NB4 (cell line): ENCODE results near the gene OR13C8.

Source experiments
- CTCF ChIP-seq: IDR thresholded peaks from one replicate; pipeline ENCODE4 v1.5.1; 2012; ENCODE audit warnings: low read depth, low read length
- POLR2A ChIP-seq: IDR thresholded peaks from 2 replicates; pipeline ENCODE4 v1.6.1; 2011; ENCODE audit warnings: mild to moderate bottlenecking; ENCODE audit not compliant: insufficient read length; ENCODE audit errors: extremely low read depth

GRCh38 chr9:104572612-104573011 lies 3.6 kb downstream of the OR13C8 start:
- no peak for TF ChIP-seq CTCF
- no peak for TF ChIP-seq POLR2A
